ENCODE results near the gene GFM2. TPM values are rescaled to one million over a fixed set of nuclear protein-coding genes. Genes with fewer than 3 reads are reported as not detected.

The GFM2 gene
- total RNA-seq, 1 experiment from 2014 or later, result 36.0 TPM

DNA sequence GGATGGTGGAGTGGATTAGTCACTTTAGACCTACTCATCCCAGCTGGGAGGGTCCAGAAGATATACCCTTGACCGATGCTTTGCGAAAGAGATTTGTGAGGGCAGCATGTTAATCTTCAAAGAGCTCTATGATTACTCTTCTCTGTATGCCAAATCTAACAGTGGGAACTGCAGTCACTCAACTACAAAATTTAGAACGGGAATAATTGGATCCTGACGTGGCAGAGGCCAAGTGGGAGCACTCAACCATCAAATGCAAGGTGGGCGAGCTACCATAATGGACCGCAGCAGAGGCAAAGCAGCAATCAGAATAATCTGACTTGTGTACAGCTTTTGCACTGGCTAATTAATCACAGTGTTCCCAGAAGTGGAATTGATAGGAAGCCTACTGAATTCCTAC is 20.5 kb upstream of the GFM2 start:
- CTCF ChIA-PET, result no interaction called here
- intact Hi-C loops (cut with micrococcal nuclease; ENCODE audit: unreplicated experiment), result no loop called here
- no peaks in the 10 kb centered on the region for H3K36me3 ChIP-seq (ENCODE audit: insufficient read depth, low read length, poor library complexity, severe bottlenecking)
- DNase-seq (ENCODE audit: low spot score), result no peak
- BruUV-seq (replicated peaks), result no TSS peak
- no peak overlapping the region for H3K27ac ChIP-seq (ENCODE audit: low read depth, low read length, poor library complexity, severe bottlenecking)
- H3K9me3 ChIP-seq (ENCODE audit: low read depth, low read length, poor library complexity, severe bottlenecking), result no peaks in the 10 kb centered on the region
- POLR2A ChIA-PET (ENCODE audit: low non-redundant PET), result no interaction called here
- TF ChIP-seq, protein P1, sequence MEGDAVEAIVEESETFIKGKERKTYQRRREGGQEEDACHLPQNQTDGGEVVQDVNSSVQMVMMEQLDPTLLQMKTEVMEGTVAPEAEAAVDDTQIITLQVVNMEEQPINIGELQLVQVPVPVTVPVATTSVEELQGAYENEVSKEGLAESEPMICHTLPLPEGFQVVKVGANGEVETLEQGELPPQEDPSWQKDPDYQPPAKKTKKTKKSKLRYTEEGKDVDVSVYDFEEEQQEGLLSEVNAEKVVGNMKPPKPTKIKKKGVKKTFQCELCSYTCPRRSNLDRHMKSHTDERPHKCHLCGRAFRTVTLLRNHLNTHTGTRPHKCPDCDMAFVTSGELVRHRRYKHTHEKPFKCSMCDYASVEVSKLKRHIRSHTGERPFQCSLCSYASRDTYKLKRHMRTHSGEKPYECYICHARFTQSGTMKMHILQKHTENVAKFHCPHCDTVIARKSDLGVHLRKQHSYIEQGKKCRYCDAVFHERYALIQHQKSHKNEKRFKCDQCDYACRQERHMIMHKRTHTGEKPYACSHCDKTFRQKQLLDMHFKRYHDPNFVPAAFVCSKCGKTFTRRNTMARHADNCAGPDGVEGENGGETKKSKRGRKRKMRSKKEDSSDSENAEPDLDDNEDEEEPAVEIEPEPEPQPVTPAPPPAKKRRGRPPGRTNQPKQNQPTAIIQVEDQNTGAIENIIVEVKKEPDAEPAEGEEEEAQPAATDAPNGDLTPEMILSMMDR (conservative IDR thresholded peaks at IDR 0.05; ENCODE audit: low read depth, low read length), result no peak
- TF ChIP-seq EZH2 (IDR thresholded peaks at IDR 0.05; ENCODE audit: borderline replicate concordance, low read depth, low read length, poor library complexity, severe bottlenecking), result no peak
- H3K4me1 ChIP-seq (ENCODE audit: insufficient read depth, low read length, poor library complexity, severe bottlenecking), result no peaks in the 10 kb centered on the region
- no peaks in the 10 kb centered on the region for H3K27me3 ChIP-seq (replicated peaks; ENCODE audit: insufficient read depth, low read depth, low read length, poor library complexity)
- no peak overlapping the region for H3K4me3 ChIP-seq (ENCODE audit: low read depth, low read length, poor library complexity, severe bottlenecking)

DNA sequence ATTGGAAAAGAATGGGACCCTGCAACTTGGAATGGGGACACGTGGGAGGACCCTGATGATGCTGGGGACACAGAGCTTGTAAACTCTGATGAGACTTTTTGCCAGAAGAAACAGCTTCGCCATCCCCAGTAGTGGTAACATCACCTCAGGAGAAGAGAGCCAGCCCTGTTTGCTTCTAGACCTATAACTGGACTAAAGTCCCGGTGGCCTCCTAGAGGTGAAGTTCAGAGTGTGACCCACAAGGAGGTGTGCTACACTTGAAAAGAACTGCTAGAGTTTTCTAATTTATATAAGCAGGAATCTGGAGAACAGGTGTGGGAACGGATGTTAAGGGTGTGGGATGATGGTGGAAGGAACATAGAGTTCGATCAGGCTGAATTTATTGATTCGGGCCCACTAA is 19.9 kb upstream of the GFM2 start:
- intact Hi-C loops (cut with micrococcal nuclease; ENCODE audit: unreplicated experiment), result no loop called here
- no TSS peak for BruUV-seq (replicated peaks)
- Histone ChIP-seq H3K27me3 (replicated peaks; ENCODE audit: insufficient read depth, low read depth, low read length, poor library complexity) (no peaks in the 10 kb centered on the region), H3K27ac (ENCODE audit: low read depth, low read length, poor library complexity, severe bottlenecking) (no peak overlapping the region), H3K9me3 (ENCODE audit: low read depth, low read length, poor library complexity, severe bottlenecking) (no peaks in the 10 kb centered on the region), H3K36me3 (ENCODE audit: insufficient read depth, low read length, poor library complexity, severe bottlenecking) (no peaks in the 10 kb centered on the region), H3K4me3 (ENCODE audit: low read depth, low read length, poor library complexity, severe bottlenecking) (no peak overlapping the region), H3K4me1 (ENCODE audit: insufficient read depth, low read length, poor library complexity, severe bottlenecking) (no peaks in the 10 kb centered on the region)
- TF ChIP-seq, protein P1 (conservative IDR thresholded peaks at IDR 0.05; ENCODE audit: low read depth, low read length), result no peak
- TF ChIP-seq EZH2 (IDR thresholded peaks at IDR 0.05; ENCODE audit: borderline replicate concordance, low read depth, low read length, poor library complexity, severe bottlenecking), result no peak
- POLR2A ChIA-PET (ENCODE audit: low non-redundant PET), result no interaction called here
- CTCF ChIA-PET, result no interaction called here
- no peak for DNase-seq (ENCODE audit: low spot score)

DNA sequence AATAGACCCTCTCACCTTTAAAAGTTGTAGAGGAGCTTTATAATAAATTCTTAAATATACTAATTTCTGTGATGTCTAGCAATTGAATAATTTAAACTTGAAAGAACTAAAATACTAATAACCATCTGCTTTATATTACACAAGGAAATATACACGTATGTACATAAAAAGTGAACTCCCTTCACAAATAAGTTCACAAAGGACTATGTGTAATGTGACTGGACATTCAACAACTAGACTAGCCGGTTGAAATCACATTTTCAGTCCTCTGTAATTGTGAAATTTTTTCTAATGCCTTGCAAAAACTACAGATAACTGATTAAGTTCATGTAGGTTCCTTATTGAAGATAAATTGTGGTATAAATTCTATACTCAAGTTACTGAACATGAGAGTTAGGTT is 11.7 kb upstream of the GFM2 start:
- Histone ChIP-seq H3K36me3 (ENCODE audit: insufficient read depth, low read length, poor library complexity, severe bottlenecking) (peaks cover 39% of the 10 kb centered on the region), H3K27ac (ENCODE audit: low read depth, low read length, poor library complexity, severe bottlenecking) (no peak overlapping the region), H3K27me3 (replicated peaks; ENCODE audit: insufficient read depth, low read depth, low read length, poor library complexity) (no peaks in the 10 kb centered on the region), H3K4me3 (ENCODE audit: low read depth, low read length, poor library complexity, severe bottlenecking) (no peak overlapping the region), H3K9me3 (ENCODE audit: low read depth, low read length, poor library complexity, severe bottlenecking) (no peaks in the 10 kb centered on the region), H3K4me1 (ENCODE audit: insufficient read depth, low read length, poor library complexity, severe bottlenecking) (no peaks in the 10 kb centered on the region)
- CTCF ChIA-PET, result no interaction called here
- POLR2A ChIA-PET (ENCODE audit: low non-redundant PET), result no interaction called here
- intact Hi-C loops (cut with micrococcal nuclease; ENCODE audit: unreplicated experiment), result no loop called here
- no peak for DNase-seq (ENCODE audit: low spot score)
- TF ChIP-seq EZH2 (IDR thresholded peaks at IDR 0.05; ENCODE audit: borderline replicate concordance, low read depth, low read length, poor library complexity, severe bottlenecking), result no peak
- BruUV-seq (replicated peaks), result no TSS peak

DNA sequence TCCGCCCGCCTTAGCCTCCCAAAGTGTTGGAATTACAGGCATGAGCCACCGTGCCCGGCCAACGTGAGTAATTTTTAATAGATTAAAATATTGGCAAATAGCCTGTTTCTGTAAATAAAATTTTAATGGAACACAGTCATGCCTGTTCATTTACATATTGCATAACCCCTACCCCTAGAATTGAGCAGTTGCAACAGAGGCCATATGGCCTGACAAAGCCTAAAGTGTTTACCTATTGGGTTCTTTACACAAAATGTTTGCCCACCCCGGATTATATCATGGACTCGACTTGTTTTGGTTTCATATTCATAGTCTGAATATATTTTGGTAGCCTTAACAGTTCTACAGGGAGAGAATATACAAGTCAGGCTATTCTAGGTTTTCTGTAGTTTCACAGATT is 5.4 kb upstream of the GFM2 start:
- Histone ChIP-seq H3K36me3 (ENCODE audit: insufficient read depth, low read length, poor library complexity, severe bottlenecking) (peaks cover 80% of the 10 kb centered on the region), H3K27ac (ENCODE audit: low read depth, low read length, poor library complexity, severe bottlenecking) (no peak overlapping the region), H3K4me3 (ENCODE audit: low read depth, low read length, poor library complexity, severe bottlenecking) (no peak overlapping the region), H3K4me1 (ENCODE audit: insufficient read depth, low read length, poor library complexity, severe bottlenecking) (peaks cover 9% of the 10 kb centered on the region), H3K9me3 (ENCODE audit: low read depth, low read length, poor library complexity, severe bottlenecking) (no peaks in the 10 kb centered on the region), H3K27me3 (replicated peaks; ENCODE audit: insufficient read depth, low read depth, low read length, poor library complexity) (no peaks in the 10 kb centered on the region)
- no TSS peak for BruUV-seq (replicated peaks)
- intact Hi-C loops (cut with micrococcal nuclease; ENCODE audit: unreplicated experiment), result no loop called here
- ChIA-PET CTCF (no interaction called here), POLR2A (ENCODE audit: low non-redundant PET) (no interaction called here)
- DNase-seq (ENCODE audit: low spot score), result no peak
- no peak for TF ChIP-seq EZH2 (IDR thresholded peaks at IDR 0.05; ENCODE audit: borderline replicate concordance, low read depth, low read length, poor library complexity, severe bottlenecking)
